Type B pancreatic cell (in vitro differentiated cells): Measurements from ENCODE around the gene TMEM190. TPM values are rescaled to one million over a fixed set of nuclear protein-coding genes. Genes with fewer than 3 reads are reported as not detected.
"Not testable (repeated sequence)": the region's sequence is repeated elsewhere in the genome, so short reads cannot be mapped to it uniquely, and the experiment has no call there.

Source experiments
- DNase-seq: peaks from one replicate; pipeline ENCODE4 v3.0.0; 2021; ENCODE audit warnings: mixed read lengths; ENCODE audit not compliant: unreplicated experiment; ENCODE audit errors: extremely low spot score
- H3K27ac Mint-ChIP-seq: 2 replicates; pipeline ENCODE4 v1.8.0; 2021; ENCODE audit warnings: mild to moderate bottlenecking, mixed read lengths
- H3K27me3 Mint-ChIP-seq: 2 replicates; pipeline ENCODE4 v1.8.0; 2021; ENCODE audit warnings: mixed read lengths
- H3K36me3 Mint-ChIP-seq: 2 replicates; pipeline ENCODE4 v1.8.0; 2021; ENCODE audit warnings: mixed read lengths
- H3K4me1 Mint-ChIP-seq: one replicate; pipeline ENCODE4 v1.8.0; 2021; ENCODE audit warnings: mixed read lengths; ENCODE audit not compliant: unreplicated experiment
- H3K4me3 Mint-ChIP-seq: 2 replicates; pipeline ENCODE4 v1.8.0; 2021; ENCODE audit warnings: mild to moderate bottlenecking, mixed read lengths
- H3K9me3 Mint-ChIP-seq: 2 replicates; pipeline ENCODE4 v1.8.0; 2021; ENCODE audit warnings: mixed read lengths
- total RNA-seq: library from RNA; stranded (reverse); gene quantifications from 2 replicates; pipeline ENCODE4 v1.2.1, GENCODE V29; 2021; ENCODE audit warnings: low replicate concordance
- TF ChIP-seq, protein P1 (sequence below): fragments of 200-600 bp; sonication (generic); conservative IDR thresholded peaks from 2 replicates; pipeline ENCODE4 v1.5.0; 2021; ENCODE audit warnings: antibody characterized with exemption, mild to moderate bottlenecking

TMEM190 gene
- total RNA-seq, 1 donor from 2014 or later = 2.8 TPM

DNA sequence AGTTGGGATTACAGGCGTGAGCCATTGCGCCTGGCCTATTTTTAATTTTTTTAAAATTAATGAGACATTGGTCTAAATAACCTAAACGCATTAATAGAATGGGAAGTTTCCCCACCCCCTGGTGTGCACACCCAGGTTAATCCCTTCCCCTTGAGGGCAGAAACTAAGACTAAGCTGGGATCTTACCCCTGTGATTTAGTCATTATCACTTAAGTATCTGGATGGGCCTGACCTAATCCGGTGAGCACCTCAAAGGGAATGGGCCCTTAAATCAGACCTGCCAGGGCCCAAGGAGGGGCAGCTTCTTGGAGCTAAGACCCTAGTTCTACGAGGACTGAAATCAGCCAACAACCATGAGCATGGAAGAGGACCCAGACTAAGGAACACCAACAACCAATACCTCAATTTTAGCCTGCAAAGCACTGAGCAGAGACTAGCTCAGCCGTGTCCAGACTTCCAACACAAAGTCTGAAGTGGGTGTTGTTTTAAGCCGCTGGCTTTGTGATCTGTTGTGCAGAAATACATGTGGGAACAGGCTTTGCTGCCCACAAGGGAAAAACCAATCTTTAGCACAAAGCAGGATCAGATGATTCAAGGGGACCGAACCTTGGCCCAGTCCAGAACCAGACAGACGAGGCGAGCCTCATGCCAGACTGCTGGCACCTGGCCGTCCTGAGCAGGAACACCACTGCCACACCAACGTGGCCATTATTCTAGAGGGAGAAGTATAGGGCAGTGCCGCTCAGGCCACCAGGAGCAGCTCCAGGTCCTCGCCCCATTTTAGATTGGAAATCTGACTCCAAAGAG lies 23.9 kb downstream of the TMEM190 start:
- Mint-ChIP-seq H3K27me3 (no peaks in the 10 kb centered on the region), H3K4me1 (peaks cover under 1% of the 10 kb centered on the region), H3K9me3 (no peaks in the 10 kb centered on the region), H3K4me3 (no peak overlapping the region), H3K27ac (no peak overlapping the region), H3K36me3 (peaks cover 15% of the 10 kb centered on the region)
- no peak for DNase-seq
- TF ChIP-seq, protein P1, sequence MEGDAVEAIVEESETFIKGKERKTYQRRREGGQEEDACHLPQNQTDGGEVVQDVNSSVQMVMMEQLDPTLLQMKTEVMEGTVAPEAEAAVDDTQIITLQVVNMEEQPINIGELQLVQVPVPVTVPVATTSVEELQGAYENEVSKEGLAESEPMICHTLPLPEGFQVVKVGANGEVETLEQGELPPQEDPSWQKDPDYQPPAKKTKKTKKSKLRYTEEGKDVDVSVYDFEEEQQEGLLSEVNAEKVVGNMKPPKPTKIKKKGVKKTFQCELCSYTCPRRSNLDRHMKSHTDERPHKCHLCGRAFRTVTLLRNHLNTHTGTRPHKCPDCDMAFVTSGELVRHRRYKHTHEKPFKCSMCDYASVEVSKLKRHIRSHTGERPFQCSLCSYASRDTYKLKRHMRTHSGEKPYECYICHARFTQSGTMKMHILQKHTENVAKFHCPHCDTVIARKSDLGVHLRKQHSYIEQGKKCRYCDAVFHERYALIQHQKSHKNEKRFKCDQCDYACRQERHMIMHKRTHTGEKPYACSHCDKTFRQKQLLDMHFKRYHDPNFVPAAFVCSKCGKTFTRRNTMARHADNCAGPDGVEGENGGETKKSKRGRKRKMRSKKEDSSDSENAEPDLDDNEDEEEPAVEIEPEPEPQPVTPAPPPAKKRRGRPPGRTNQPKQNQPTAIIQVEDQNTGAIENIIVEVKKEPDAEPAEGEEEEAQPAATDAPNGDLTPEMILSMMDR = no peak

DNA sequence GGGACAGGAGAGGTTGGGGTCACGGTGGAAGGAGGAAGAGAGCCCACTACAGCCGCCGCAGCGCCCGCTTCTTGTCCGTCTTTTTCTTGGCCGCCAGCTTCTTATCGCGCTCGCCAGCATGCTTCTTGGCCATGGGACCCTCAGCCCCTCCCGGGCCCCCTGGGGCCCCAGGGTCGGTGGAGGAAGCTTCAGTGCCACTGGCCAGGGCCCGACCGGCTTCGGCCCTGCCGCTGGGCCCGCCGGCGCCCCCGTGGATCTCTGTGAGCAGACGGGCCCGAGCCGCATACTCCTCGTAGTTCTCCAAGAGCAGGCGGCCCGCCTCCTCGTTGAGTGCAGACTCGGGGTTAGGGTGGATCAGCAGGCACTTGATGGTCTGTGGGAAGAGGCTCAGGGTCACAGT lies 24.8 kb downstream of the TMEM190 start:
- not testable (repeated sequence) for H3K27ac Mint-ChIP-seq, H3K27me3 Mint-ChIP-seq, H3K4me3 Mint-ChIP-seq

DNA sequence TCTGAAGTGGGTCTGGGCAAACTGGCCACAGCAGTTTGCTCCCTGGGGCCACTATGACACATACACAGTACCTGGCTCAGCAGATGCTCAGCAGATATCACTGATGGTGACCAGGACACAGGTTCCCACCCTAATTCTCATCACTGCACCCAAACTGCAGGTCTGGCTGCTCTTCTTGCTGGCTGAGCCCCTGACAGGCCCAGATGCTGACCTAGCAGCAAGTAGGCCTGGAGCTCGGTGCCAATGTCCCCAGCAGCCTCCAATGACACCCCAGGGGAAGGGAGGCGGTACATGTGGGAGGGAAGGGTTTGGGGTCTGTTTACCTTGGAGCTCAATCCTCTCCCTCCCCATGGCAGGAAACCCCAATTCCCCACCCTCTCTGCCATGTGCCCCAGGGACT lies 25.9 kb downstream of the TMEM190 start:
- H3K36me3 Mint-ChIP-seq = peaks cover 28% of the 10 kb centered on the region
- H3K27ac Mint-ChIP-seq = no peak overlapping the region
- no peaks in the 10 kb centered on the region for H3K27me3 Mint-ChIP-seq
- no peak for DNase-seq
- peaks cover 14% of the 10 kb centered on the region for H3K4me1 Mint-ChIP-seq
- TF ChIP-seq, protein P1 = no peak
- H3K4me3 Mint-ChIP-seq = no peak overlapping the region
- H3K9me3 Mint-ChIP-seq = no peaks in the 10 kb centered on the region

More for the DNA sequence above, 24.8 kb downstream of the TMEM190 start:
- peaks cover 24% of the 10 kb centered on the region for H3K36me3 Mint-ChIP-seq
- not testable (repeated sequence) for H3K4me1 Mint-ChIP-seq, DNase-seq, H3K9me3 Mint-ChIP-seq

DNA sequence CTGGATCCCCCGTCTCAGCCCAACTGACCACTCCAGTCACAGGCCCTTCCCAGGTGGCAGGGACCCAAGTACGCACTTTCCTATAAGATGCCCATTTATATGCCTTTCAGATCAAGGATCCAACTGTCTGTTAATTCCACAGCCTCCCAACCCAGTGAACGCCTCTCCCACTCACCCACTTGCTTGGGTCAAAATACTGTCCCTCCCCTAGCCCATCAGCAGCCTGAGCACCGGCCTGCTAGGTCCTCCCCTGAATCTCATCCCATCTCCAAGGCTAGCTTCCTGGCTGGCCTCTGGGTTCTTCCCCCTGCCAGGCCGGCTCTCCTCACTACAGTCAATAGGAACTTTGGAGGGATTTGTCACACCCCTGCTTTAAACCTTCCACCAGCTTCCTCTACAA lies 29.0 kb downstream of the TMEM190 start:
- Mint-ChIP-seq H3K36me3 (peaks cover 21% of the 10 kb centered on the region), H3K4me3 (peak overlapping the region; percentile 97)

DNA sequence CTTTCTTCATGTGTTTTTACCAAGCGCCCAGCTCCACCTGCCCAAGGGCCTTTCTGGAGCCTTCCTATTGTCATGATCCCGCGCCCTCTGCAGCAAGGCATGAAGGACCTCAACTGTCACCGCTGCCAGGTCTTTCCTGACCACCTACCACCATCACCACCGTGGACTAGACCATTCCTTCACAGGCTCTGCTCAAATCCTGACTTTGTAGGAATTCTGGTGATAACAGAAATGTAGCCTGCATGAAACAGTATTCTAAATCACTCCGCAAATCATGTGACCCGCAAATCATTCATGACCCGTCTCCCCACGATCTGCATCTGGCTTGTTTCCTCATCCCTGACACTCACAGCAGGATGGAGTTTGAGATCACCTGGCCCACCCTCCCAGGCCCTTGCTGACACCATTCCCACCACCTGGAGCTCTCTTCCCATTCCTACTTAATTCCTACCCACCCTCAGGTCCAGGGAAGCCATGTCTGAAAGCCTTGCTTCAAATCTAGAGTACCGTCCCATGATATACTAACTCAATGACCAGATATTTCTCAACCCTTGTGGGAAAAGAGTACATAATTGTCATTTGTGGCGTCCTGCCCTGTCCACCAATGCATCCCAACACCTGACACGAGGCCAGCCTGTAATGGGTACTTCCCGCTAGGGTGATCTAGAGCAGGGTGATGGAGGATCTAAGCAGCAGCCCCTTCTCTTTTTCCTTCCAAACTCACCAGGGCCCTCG lies 29.6 kb downstream of the TMEM190 start:
- Mint-ChIP-seq H3K27ac (peak overlapping the region; percentile 54), H3K36me3 (peaks cover 20% of the 10 kb centered on the region), H3K4me3 (peak overlapping the region; percentile 97), H3K4me1 (peaks cover 18% of the 10 kb centered on the region), H3K27me3 (peaks cover 6% of the 10 kb centered on the region), H3K9me3 (peaks cover 5% of the 10 kb centered on the region)
- no peak for DNase-seq
- TF ChIP-seq, protein P1 = no peak

More for the DNA sequence above, 29.0 kb downstream of the TMEM190 start:
- H3K27me3 Mint-ChIP-seq = peaks cover 3% of the 10 kb centered on the region
- peak overlapping the region; percentile 54 for H3K27ac Mint-ChIP-seq
- peaks cover 5% of the 10 kb centered on the region for H3K9me3 Mint-ChIP-seq
- DNase-seq = no peak
- H3K4me1 Mint-ChIP-seq = peaks cover 18% of the 10 kb centered on the region
- TF ChIP-seq, protein P1 = no peak
